CD4-positive, alpha-beta T cell treated with Interleukin-21 for 1 hour (primary cell): ENCODE data around the gene SCN3A.

Experiments
- DNase-seq: peaks from one replicate; pipeline ENCODE4 v3.0.0-alpha.2; 2020

The SCN3A gene

DNA sequence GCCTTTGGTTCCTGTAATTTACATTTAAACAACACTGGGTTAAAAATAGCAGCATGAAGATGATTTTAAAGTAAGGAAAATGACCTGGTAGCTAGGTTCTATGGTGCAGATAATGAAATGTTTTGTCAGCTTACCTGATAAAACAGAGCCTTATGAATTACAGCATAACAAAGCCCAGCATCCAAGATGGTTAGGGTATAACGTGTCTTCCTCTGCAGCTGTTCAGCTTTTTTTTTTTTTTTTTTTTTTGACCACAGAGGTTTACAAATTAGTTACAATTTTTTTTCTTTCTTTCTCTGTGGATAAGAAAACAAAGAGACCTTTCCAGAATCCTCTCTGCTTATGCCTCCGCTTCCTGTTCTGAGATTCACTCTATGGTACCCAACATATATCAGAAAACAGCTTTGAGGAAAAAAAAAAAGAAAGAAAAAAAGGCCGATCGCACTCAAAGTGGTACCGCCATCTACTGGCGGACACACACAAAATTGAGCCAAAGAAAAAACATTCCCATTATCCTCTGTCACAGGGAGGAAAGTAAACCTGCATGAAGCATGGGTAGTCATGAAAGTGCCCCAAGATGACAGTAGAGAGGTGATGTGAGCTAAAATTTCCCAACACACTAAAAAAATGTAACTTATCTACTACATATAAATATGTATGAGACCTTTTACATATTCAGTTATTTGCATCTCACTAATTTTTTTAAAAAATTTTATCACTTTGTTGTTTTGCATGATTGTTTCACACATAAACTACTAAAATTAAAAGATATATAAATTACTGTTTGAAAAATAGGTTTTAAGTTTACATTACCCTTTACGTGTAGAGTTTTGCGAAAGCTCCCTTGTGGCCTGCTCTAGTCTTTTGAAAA is at the start of gene SCN3A:
Gene SCN3A, minus strand, starts transcription at position 362 of the 871 bp plus-strand sequence. CDS start 27,656 bp downstream, outside the sequence.
- DNase-seq, result no peak

DNA sequence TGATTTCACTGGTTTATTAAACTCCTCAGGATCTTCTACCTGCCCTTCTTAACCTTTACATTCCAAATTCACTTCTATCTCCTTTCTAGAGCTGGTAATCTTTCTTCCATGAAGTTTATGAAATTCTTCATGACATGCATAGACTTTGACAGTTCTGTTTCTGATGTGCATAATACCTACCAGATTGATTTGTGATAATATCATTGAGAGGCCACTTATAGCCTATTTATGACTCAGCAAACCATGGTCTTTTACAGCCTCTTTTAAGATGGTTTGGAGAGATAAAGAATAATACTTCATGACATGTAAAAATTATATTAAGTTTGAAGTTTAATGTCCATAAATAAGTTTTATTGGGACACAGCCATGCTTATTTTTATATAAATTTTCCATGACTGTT is 49.3 kb upstream of the SCN3A start:
- no peak for DNase-seq

DNA sequence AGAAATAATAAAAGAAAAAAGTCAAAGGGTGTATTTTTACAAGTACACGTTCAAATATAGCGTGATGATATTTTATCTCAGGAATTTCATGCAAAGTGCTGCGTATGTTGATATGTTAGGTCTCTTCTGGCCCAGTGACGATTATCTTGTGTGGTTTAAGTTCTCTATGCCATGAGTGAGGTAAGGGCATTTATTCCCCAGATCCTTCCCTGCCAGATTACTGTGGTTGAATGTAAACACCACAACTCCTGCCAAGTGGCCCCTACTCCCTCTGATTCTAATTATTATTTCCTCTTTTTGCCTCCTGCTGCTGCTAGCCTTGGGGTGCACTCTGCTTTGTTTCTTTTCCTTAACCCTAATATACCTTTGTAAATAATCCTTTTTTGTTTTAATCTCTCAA is 47.5 kb upstream of the SCN3A start:
- no peak for DNase-seq

DNA sequence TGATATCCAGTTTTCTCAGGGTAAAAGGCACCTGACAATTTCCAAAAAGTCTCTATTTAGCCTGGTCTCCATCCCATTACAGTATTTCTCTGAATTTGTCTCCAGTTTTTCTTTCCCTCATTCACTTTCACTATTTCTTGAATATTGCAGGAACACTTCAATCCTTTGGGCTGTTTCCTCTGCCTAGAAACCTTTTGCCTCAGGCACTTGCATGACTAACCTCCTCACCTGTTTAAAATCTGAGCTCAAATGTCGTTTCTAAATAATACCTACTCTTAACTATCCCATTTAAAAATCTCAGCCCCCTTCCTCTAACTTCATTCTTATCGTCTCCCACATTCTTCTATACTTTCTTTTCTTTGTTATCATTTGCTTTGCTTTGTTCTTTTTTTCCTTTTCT is 44.4 kb upstream of the SCN3A start:
- no peak for DNase-seq

DNA sequence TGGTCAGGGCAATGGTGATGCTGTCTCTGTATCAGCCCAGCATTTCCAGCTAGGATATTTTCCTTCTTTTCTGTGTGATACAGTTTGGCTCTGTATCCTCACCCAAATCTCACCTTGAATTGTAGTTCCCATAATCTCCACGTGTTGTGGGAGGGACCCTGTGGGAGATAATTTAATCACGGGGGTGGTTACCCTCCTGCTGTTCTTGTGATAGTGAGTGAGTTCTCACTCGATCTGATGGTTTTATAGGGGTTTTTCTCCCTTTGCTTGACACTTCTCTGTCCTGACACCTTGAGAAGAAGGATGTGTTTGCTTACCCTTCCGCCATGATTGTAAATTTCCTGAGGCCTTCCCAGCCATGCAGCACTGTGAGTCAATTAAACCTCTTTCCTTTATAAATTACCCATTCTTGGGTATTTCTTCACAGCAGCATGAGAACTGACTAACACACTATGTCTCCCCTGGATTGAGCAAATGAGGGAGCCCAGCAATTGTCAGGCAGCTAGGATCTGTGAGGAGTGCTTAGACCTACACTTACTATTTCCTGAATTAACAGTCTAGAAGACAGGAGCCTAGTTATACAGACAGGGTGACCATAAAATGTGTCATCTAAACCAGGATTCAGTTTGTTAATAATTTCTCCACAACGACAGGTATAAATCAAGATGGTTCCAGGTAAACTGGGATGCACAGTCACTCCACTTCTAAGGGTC is 41.4 kb upstream of the SCN3A start:
- DNase-seq, result no peak

DNA sequence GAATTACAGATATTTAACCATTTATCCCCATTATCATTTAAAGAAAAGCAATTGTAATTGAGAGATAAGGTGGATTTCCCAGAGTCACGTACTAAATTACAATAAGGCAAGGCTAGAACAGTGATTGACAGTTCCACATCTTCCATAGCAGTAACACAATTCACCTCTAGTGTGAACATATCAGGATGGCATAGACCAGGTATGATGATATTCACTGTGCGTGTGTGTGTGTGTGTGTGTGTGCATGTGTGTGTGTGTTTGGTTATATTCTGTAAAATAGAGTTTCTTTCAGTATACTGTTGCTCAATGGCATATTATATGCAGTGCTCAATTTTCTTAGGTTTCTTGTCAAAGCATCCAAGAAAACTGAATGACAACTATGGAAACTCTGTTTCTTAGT is 37.1 kb upstream of the SCN3A start:
- DNase-seq, result no peak

DNA sequence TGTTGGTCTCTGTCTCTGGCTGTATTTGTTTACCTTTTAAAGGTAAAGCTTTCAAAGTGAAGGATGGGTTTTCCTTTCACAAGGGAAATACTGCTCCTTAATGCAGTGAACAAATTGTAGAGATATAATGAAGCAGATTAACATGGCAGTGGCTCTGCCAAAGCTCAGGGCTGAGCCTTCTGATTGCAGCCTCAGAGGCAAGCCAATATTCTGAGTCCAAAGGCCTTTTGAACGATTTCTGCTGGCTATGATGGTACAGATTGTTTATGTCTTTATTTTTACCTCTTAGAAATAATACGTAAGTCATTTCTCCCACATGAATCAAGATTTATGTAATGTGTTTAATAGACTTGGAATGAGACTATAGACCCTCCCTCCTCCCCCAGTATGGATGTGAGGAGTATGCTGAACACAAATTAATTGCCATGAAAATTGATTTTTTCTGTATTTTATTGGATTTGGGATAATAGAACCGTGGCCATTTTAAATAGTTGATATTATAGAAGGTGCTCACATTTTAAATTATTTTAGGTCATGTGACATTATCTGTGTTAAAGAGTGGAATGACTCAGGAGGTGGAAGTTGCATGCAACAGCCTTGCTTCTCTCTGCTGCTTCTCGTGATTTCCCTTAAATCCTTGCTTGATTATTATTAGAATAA is 36.1 kb upstream of the SCN3A start:
- no peak for DNase-seq

DNA sequence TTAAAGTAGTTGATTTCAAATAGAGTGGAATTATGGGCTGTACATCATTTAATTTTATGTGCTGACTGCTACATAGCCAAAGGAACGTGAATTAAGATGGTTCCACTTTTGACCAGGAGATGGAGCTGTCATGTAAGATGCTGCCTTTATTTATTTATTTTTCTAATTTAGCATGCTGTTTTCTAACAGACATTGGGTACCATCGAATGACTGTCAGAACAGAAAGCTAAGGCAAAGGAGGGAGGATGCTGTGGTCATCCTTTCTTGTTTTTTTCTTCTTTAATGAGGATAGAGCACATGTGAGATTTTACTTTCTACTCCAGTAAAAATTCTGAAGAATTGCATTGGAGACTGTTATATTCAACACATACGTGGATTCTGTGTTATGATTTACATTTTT is 35.4 kb upstream of the SCN3A start, which contains the start of gene SCN2A:
Gene SCN2A, plus strand, starts transcription at position 185 of the 400 bp plus-strand sequence. CDS start 56,410 bp downstream, outside the sequence.
- DNase-seq, result peak; percentile 8

DNA sequence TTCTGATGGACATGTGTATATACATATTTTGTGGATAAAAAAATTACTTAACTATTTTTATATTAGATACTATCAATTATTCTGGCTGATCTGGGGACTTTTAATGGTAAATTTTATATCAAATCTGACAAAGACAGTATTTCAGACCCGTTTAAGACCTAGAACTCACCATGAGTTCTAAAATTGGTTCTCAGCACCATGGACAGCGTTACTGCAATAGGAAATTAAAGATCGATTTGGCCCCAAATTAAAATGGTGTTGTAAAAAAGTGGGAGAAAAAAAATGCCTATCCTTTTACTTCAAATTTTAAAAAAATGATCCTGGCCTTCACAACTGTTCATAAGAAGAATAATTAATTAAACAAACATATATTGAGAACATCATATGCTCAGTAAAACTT is 34.4 kb upstream of the SCN3A start:
- no peak for DNase-seq

DNA sequence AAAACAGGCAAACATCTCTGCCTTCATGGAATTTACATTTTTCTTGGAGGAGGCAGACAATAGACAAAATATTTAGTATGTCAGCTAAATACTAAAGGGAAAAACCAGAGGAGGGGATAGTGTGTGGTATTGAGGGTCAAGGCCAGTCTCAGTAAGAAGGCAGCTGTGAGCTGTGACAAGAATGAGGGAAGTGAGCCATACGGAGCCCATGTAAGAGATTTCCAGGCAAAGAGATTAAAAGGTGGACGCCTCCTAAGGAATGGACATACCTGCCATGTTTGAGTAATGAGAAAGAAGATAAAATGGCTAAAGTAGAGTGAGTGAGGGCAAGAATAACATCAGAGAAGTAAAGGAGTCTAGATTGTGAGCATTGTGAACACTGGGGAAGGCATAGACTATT is 33.2 kb upstream of the SCN3A start:
- no peak for DNase-seq

DNA sequence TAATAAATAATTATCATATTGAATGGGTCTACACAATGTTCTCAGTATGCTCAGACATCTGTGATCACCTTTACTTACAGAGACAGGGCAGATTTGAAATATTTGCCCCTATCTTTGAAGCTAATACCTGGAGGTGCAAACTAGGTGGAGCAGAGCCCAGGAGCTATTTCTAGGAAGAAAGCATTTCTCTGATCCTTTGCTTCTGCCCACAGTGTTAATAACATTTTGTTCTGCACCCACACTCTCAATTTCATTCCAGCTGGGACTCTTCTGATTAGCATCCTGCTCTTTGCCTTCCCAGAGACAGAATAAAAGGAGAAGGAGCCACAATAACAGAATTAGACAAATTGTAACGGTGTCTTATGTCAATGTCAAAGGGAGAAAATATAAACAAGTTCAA is 23.7 kb upstream of the SCN3A start:
- no peak for DNase-seq

DNA sequence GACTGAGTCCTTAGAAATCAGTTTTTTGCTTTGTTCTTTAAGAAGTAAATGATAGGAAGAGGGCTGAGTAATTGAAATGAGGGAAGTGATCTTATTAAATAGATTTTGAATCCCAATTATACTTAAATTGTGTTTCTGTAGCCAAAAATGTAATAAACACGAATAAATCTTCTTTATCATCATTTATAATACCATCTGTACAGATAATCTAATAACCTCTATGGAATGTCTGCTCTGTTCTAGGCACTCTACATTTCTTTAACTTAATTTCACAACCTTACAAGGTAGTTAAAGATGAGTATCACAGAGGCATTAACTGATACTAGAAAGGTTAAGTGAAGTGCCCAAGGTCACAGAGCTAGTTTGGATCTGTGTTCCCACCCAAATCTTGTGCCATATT is 21.1 kb upstream of the SCN3A start:
- no peak for DNase-seq

DNA sequence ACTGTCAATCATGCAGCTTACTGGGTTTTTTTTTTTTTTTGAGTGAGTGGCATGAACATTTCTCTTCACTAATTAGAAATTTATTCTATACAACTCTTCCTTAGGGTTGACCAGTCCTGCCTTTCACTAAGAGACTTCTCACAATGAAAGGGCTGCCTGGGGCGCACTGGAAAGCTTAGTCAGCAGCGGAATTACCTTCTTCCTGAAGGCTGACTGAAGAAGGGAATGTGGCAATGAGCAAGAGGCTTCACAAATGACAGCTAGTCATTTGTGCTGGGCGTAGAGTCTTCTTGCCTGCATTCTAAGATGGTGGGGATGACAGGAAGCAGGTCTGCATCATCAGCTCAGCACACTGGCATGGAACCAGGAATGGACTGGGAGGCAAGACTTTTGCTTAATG is 15.6 kb upstream of the SCN3A start:
- DNase-seq, result no peak

DNA sequence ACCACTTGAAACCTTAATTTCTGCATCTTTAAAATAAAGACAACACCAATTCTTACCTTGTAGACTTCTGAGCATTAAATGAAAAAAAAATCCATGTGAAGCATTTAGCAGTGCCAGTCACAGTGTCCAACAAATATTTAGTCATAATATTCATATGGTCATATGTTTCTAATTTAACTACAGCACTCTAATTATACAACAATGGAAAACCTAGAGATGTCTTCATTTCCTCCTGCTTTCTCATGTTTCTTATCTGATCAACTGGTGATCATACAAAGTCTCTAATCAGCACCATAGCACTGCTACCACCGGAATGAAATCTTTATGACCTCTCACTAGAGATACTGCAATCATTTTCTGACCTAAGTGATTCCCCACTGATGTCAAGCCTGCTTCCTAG is 10.2 kb upstream of the SCN3A start:
- DNase-seq, result no peak

DNA sequence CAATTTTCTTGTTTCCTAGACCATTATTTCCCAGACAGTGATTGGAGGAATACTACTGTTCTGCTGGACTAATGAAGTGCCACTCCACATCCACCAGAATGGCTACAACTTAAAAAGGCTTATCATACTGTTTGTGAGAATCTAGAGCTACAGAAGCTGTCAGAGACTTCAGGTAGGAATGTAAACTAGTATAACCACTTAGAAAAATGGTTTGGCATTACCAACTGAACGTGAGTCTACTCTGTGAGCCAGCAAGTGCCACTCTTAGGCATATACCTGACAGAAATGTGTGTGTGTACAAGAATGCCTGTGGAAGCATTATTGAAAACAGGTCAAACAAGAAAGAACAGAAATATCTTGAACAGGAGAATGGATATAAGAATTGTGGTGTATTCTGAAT is 4.2 kb upstream of the SCN3A start:
- DNase-seq, result no peak

DNA sequence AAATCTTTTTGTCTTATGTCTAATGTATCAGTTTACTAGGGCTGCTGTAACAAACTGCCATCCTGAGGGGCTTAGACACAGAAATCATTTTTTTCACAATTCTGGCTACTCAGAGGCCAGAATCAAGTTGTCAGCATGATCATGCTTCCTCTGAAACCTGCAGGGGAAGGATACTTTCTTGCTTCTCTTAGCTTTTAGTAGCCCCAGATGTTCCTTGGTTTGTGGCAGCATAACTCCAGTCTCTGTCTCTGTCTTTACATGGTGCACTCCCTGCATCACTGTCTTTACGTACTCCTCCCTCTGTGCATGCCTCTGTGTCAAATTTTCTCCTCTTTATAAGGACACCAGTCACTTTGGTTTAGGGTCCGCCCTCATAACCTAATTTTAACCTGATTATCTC is 2.0 kb upstream of the SCN3A start:
- no peak for DNase-seq

DNA sequence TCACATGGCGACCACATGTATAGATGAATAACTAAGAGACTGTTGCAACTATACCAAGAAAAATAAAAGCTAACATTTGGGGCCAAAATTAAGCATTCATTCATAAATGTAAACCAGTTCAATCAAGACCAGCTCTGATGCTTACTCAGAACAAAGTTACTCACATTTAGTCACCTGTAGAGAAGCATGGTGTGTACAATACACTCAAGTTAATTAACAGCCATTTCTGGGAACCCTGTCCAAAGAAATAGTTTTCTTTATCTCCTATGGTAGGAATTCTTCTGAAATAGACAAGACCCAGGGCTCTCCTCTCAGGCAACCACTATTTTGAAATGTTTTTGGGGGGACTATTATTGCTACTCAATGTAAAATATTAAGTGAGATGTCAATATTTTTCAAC is 1.6 kb downstream of the SCN3A start:
- DNase-seq, result no peak

DNA sequence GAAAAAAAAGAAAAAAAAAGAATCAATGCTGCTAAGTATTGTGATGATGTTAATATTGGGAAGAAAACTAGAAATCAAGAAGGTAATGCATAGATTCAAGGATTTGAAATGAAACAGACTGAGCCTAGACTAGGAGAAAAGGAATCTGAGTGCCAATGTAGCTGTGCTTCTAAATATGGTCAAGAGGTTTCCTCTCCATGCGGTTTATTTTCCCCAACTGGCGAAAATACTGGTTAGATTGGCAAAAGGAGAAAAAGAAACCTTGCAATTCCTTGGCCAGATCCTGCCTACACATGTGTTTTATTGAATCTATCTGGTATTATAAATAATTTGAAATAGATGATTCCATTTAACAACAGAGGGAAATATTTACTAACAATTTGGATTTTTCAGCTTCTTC is 5.7 kb downstream of the SCN3A start:
- DNase-seq, result no peak

DNA sequence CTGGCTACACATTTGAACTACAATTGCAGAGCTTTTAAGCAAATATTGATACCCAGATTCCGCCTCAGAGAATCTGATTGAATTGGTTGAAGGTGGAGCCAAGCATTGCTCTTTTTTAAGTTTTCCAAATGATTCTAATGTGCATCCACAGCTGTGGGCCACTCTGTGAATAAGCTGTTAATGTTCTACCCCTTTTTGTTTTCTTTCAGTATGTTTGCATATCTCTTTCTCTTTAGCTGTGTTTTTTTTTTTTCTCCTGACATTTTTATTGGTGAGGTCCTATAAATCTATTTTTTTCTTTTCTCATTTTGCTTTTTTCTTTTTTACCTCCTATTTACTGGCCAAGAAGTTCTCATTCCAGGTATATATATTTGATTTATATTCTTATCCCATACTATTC is 6.5 kb downstream of the SCN3A start:
- no peak for DNase-seq

DNA sequence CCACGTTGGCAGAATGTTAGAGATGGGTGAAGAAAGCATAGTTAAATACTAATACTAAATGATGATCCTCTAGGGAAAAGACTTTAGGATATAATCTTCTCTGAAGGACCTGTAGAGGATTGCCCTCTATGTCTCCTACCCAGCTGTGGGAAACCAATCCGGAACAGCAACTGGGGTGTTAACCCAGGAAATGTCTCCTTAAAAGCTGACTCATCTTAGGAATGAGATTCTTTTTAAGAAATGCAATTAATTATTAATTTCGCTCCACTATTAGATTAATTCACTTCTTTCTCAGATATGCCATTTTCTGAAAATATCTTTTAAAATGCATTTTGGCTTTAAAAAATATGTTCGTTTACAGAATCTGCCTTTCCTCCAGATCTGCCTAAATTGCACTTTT is 7.4 kb downstream of the SCN3A start:
- no peak for DNase-seq

DNA sequence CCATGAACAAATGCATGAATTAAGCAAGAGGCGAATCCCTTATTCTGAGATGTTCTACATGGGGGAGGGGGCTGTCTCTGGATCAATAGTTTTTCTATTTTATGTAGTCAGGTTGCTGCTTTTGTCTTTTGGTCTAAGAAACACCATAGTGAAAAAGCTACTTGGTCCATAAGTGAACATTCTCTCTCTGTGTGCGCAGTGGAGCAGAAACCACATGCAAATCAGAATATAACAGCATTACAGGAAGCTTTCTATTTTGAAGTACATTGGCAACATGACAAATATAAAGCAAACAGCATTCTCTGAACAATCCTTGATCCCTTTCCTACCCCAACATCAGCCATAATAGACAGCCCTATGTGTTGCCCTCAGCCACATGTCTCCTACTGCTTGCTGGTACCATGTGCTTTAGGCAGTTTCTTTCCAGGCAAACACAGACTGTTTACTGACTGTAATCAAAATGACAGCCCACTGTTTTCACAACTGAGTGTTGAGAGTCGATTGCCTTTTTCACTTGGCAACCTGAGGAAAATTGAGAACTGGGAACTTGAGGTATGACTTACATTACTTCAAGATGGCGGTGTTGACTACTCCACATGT is 10.6 kb downstream of the SCN3A start:
- DNase-seq, result no peak

DNA sequence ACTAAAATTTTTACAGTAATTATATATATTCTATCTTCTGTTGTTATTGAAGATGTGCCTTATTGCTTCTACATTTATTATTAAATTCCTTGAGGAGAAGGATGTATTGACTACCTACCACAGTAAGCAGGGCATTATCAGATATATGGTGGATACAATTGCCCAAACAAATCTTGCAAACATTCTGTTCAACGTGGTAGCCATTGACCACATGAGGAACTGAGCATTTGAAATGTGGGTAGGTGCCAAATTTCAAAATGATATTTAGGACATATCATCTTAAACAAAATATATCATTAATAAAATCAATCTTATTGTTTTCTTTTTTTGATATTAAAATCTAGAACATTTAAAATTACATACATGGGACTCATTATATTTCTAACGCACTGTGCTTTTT is 11.1 kb downstream of the SCN3A start:
- no peak for DNase-seq

DNA sequence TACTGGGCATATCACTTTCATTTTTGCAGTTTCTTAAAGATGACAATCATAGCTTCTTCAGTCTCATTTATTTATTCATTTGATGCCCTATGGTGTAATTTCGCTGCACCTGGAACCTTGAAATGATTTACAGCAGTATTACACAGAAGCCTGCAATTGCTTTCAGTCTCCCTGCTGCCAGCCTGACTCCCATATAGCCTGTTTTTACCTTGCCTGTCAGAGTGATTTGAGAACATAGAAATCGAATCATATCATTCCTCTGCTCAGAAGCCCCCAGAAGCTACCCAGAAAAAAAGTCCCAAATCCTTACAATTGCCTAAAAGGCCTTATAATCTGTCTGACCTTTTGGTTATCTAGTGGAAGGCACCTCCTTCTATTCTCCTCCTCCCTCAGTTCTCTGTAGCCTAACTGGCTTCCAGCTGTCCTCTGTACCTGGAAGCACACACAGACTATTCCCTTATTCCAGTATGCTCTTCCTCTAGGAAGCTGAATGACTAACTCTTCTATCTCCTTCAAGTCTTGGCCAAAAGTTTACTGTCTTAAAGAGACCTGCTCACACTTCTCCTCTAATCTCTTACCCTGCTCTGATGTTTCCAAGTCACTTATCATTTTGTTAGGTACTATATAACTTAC is 12.6 kb downstream of the SCN3A start:
- DNase-seq, result no peak
